GM12874 (cell line): ENCODE results near the gene TBX5.

Experiments
- CTCF ChIP-seq: IDR thresholded peaks from 2 replicates; pipeline ENCODE4 v1.5.1; 2011; ENCODE audit warnings: low read depth, mild to moderate bottlenecking, control low read depth, low read length, moderate library complexity; ENCODE audit not compliant: insufficient read depth

Gene TBX5

GRCh38 chr12:114396869-114397719 lies 8.8 kb downstream of the TBX5 start:
- no peak for TF ChIP-seq CTCF

GRCh38 chr12:114396153-114396868 lies 9.6 kb downstream of the TBX5 start:
- TF ChIP-seq CTCF, result no peak

GRCh38 chr12:114395755-114396152 lies 10.2 kb downstream of the TBX5 start:
- no peak for TF ChIP-seq CTCF

GRCh38 chr12:114395233-114395632 lies 10.7 kb downstream of the TBX5 start:
- no peak for TF ChIP-seq CTCF

GRCh38 chr12:114393569-114393968 lies 12.4 kb downstream of the TBX5 start:
- no peak for TF ChIP-seq CTCF

- no peak for TF ChIP-seq CTCF
Measured at GRCh38 chr12:114392909-114393308, 13.0 kb downstream of the TBX5 start.

GRCh38 chr12:114391088-114391487 lies 14.9 kb downstream of the TBX5 start:
- TF ChIP-seq CTCF, result no peak
